KOPT-K1 (cell line): ENCODE measurements around the gene OR6C76.
"Not testable (repeated sequence)": the region's sequence is repeated elsewhere in the genome, so short reads cannot be mapped to it uniquely, and the experiment has no call there.

Experiments used
- H3K27ac ChIP-seq: fragments of 200-600 bp; sonication (generic); 2 replicates; pipeline ENCODE4 v1.5.1; 2016; ENCODE audit warnings: antibody characterized with exemption, mild to moderate bottlenecking, low read depth, low read length; ENCODE audit not compliant: poor library complexity, severe bottlenecking
- H3K36me3 ChIP-seq: fragments of 200-600 bp; sonication (generic); 2 replicates; pipeline ENCODE4 v1.5.1; 2017; ENCODE audit warnings: antibody characterized with exemption, mild to moderate bottlenecking, low read length, moderate library complexity; ENCODE audit not compliant: insufficient read depth
- H3K9me3 ChIP-seq: fragments of 200-600 bp; sonication (generic); 2 replicates; pipeline ENCODE4 v1.5.1; 2017; ENCODE audit warnings: antibody characterized with exemption, low read length, mild to moderate bottlenecking; ENCODE audit not compliant: insufficient read depth, poor library complexity, severe bottlenecking

OR6C76 gene

GRCh38 chr12:55441233-55441632, 15.2 kb downstream of the OR6C76 start:
- H3K27ac ChIP-seq, H3K36me3 ChIP-seq, H3K9me3 ChIP-seq: not testable (repeated sequence)

GRCh38 chr12:55443776-55444175, 17.7 kb downstream of the OR6C76 start, which contains the start of gene OR6C2:
TSS of gene OR6C2 (plus strand) at chr12:55444076. CDS start at chr12:55452214, 8,138 bp downstream.
- H3K27ac ChIP-seq = no peak within 1 kb of the TSS
- H3K36me3 ChIP-seq = no peaks in the 10 kb centered on the region
- peaks cover 9% of the 10 kb centered on the region for H3K9me3 ChIP-seq

DNA sequence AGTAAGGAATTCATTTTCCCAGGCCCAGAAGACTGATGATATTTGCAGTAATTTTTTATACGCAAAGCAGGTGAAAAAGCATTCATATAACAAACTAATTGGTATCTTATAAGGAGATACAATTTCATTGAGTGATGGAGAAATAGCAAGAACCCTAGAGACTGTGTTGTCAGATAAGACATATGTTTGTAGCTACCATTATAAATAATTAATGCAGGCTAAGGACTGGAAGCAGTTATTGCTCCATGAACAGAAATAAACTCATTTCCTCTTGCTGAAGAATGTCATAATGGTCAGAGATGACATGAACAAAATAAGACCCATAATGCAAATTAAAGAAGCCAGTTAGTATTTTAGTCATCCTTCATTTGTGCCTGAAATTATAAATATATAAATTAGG, 19.3 kb downstream of the OR6C76 start:
- Histone ChIP-seq H3K36me3 (no peaks in the 10 kb centered on the region), H3K27ac (no peak overlapping the region), H3K9me3 (peaks cover 7% of the 10 kb centered on the region)

DNA sequence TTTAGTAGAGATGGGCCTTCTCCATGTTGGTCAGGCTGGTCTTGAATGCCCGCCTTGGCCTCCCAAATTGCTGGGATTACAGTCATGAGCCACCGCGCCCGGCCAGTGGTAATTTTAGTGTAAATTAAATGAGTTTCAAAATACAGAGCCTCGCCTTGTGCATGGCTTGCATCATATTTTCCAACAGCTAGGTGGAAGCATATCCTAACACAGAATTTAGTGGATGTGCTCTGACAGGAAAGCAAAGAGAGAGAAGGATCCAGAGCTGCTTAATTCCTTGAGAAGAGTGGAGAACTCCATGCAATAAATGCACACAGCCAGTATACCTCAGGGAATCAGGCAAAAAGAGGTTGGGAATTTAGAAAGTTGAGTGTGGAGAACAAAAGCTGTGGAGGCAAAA, 20.3 kb downstream of the OR6C76 start:
- no peaks in the 10 kb centered on the region for H3K36me3 ChIP-seq
- no peak overlapping the region for H3K27ac ChIP-seq
- H3K9me3 ChIP-seq = no peaks in the 10 kb centered on the region

DNA sequence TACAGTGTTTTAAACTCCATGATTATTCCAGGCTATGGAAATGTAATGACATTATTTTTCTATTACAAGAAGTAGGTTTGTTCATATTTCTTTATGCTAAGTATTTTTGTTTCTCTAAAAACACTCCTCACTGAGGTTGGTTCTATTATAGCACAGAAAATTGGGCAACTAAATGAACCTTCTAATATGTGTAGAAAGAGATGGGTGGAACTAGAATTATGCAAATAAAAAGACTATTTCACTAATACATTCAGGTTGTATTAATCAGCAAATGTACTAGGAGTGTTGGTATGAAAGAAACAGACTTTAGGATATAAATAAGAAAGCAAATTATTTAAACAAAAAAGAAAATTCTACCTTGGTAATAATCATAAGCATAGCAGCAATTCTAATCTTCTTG, 22.8 kb downstream of the OR6C76 start:
- no peaks in the 10 kb centered on the region for H3K36me3 ChIP-seq
- H3K27ac ChIP-seq = no peak overlapping the region
- H3K9me3 ChIP-seq = no peaks in the 10 kb centered on the region

- not testable (repeated sequence) for H3K9me3 ChIP-seq, H3K36me3 ChIP-seq, H3K27ac ChIP-seq
Observed at GRCh38 chr12:55464926-55465325, 38.9 kb downstream of the OR6C76 start.

DNA sequence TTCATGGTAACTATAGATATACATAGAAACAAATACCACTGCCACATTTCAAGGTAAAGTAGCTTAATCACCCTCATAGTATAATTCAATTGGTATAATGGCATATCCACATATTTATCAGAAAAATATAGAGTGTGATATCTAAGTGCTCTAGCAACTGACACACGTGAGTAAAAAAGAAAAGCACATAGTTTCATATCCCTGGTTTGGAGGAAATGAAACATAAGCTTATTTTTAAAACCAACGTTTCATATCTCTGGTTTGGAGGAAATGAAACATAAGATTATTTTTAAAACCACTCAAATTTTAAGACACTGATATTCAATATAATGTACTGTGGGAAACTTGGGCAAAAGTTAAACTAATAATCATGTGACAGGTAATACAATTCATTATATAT, 41.8 kb downstream of the OR6C76 start:
- H3K36me3 ChIP-seq = no peaks in the 10 kb centered on the region
- no peaks in the 10 kb centered on the region for H3K9me3 ChIP-seq
- H3K27ac ChIP-seq = no peak overlapping the region

DNA sequence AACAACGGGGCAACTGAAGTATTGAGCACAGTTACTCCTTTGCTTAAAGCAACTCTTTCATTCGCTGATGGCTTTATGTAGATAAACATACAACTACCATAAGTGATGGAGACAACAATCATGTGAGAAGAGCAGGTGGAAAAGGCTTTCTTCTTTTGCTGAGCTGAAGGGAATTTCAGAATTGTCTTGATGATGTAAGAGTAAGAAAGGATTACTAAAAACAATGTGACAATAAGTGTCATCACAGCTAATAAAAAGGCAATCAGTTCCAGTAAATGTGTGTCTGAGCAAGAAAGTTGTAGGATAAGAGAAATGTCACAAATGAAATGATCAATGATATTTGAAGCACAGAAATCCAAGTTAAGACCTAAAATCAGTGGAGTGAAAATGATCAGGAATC, 43.2 kb downstream of the OR6C76 start:
- H3K9me3 ChIP-seq = no peaks in the 10 kb centered on the region
- no peak overlapping the region for H3K27ac ChIP-seq
- H3K36me3 ChIP-seq = no peaks in the 10 kb centered on the region

GRCh38 chr12:55470088-55470829, 44.2 kb downstream of the OR6C76 start, which contains the start of gene OR6C70:
TSS of gene OR6C70 (minus strand) at chr12:55470138. CDS start at chr12:55470138, 0 bp downstream.
- H3K9me3 ChIP-seq = no peaks in the 10 kb centered on the region
- no peaks in the 10 kb centered on the region for H3K36me3 ChIP-seq
- no peak within 1 kb of the TSS for H3K27ac ChIP-seq

- Histone ChIP-seq H3K36me3 (no peaks in the 10 kb centered on the region), H3K9me3 (no peaks in the 10 kb centered on the region), H3K27ac (no peak overlapping the region)
Observed at GRCh38 chr12:55472264-55472663, 46.2 kb downstream of the OR6C76 start.
